ENCODE data around the gene KDM4B. TPM values are rescaled to one million over a fixed set of nuclear protein-coding genes. Genes with fewer than 3 reads are reported as not detected.

KDM4B gene
- total and polyA plus RNA-seq, 3 experiments from 2014 or later = 14.6 to 16.0 (median 14.6) TPM

DNA sequence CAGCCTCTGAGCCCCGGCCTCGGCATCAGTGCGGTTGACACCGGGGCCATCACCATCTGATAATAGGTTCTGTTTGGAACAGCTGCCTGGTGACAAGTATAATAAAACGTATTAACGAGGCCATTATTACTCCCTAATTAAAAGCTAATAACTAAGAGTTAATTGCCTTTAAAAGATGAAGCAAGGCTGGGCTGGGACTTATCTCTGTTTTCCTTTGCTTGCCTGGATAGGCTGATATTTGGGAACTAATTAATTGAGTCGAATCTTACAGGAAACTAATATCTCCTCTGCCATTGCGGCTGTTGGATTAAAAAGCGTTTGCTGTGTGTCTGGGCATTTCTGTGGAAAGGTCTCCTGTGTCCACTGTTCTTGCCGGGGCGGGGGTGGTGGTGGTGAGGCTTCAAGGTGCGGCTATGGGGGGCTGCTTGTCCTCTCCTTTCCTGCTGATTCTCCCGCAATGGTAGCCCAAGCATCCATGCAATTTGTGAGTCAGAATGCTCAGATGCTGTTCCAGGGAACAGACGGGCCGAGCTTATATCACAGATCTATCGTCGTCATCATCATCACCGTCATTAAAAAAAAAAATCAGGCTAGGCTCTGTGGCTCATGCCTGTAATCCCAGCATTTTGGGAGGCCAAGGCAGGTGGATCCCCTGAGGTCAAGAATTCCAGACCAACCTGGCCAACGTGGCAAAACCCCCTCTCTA lies 209.0 kb downstream of the KDM4B start:
- Mint-ChIP-seq H3K4me1 (no peaks in the 10 kb centered on the region), H3K9me3 (no peaks in the 10 kb centered on the region), H3K36me3 (no peaks in the 10 kb centered on the region), H3K4me3 (peak overlapping the region in 1 of 7 donors; percentile 27), H3K27ac (no peak overlapping the region), H3K27me3 (peaks cover 3 to 8% of the 10 kb centered on the region in 2 donors)
- H3K4me3 ChIP-seq (ENCODE audit: low read length) = no peak overlapping the region
- no peaks in the 10 kb centered on the region for H3K9me3 ChIP-seq (ENCODE audit: low read length)
- no peak overlapping the region for H3K27ac ChIP-seq (ENCODE audit: low read depth, low read length)
- H3K36me3 ChIP-seq (ENCODE audit: insufficient read depth, low read length) = no peaks in the 10 kb centered on the region
- POLR2A ChIA-PET = no interaction called here
- CTCF ChIA-PET = interaction anchor here (0.5 to 1.1 kb wide), 2 partner anchors 24 kb away, joined by 3 read pairs; no protein-coding TSS in a partner anchor
- DNase-seq = no peak
- no peaks in the 10 kb centered on the region for H3K27me3 ChIP-seq (ENCODE audit: insufficient read depth, low read length, poor library complexity, severe bottlenecking)
- H3K4me1 ChIP-seq (ENCODE audit: insufficient read depth, low read length) = no peaks in the 10 kb centered on the region

- no peak overlapping the region for H3K27ac ChIP-seq (ENCODE audit: low read depth, low read length)
- no peaks in the 10 kb centered on the region for H3K36me3 ChIP-seq (ENCODE audit: insufficient read depth, low read length)
- CTCF ChIA-PET = interaction anchor here (1.1 kb wide), 1 partner anchor 23 kb away, joined by 3 read pairs; no protein-coding TSS in a partner anchor
- no peak overlapping the region for H3K4me3 ChIP-seq (ENCODE audit: low read length)
- no peaks in the 10 kb centered on the region for H3K4me1 ChIP-seq (ENCODE audit: insufficient read depth, low read length)
- Mint-ChIP-seq H3K36me3 (no peaks in the 10 kb centered on the region), H3K4me1 (no peaks in the 10 kb centered on the region), H3K27me3 (peaks cover 3 to 8% of the 10 kb centered on the region in 2 donors), H3K4me3 (no peak overlapping the region), H3K27ac (no peak overlapping the region), H3K9me3 (no peaks in the 10 kb centered on the region)
- no peaks in the 10 kb centered on the region for H3K27me3 ChIP-seq (ENCODE audit: insufficient read depth, low read length, poor library complexity, severe bottlenecking)
- no peak for DNase-seq
- POLR2A ChIA-PET = no interaction called here
- no peaks in the 10 kb centered on the region for H3K9me3 ChIP-seq (ENCODE audit: low read length)
Observed at GRCh38 chr19:5178841-5179240, 209.9 kb downstream of the KDM4B start.

GRCh38 chr19:5179256-5179655 lies 210.3 kb downstream of the KDM4B start:
- ChIA-PET POLR2A (interaction anchor here (0.6 kb wide), 1 partner anchor 20 kb away, joined by 3 read pairs; no protein-coding TSS in a partner anchor), CTCF (no interaction called here)

GRCh38 chr19:5181329-5181728 lies 212.4 kb downstream of the KDM4B start:
- Histone ChIP-seq H3K27me3 (ENCODE audit: insufficient read depth, low read length, poor library complexity, severe bottlenecking) (no peaks in the 10 kb centered on the region), H3K27ac (ENCODE audit: low read depth, low read length) (no peak overlapping the region), H3K9me3 (ENCODE audit: low read length) (no peaks in the 10 kb centered on the region), H3K36me3 (ENCODE audit: insufficient read depth, low read length) (no peaks in the 10 kb centered on the region), H3K4me3 (ENCODE audit: low read length) (no peak overlapping the region), H3K4me1 (ENCODE audit: insufficient read depth, low read length) (no peaks in the 10 kb centered on the region)
- Mint-ChIP-seq H3K27ac (no peak overlapping the region), H3K4me3 (no peak overlapping the region), H3K36me3 (no peaks in the 10 kb centered on the region), H3K9me3 (no peaks in the 10 kb centered on the region), H3K4me1 (no peaks in the 10 kb centered on the region), H3K27me3 (peaks cover 3 to 10% of the 10 kb centered on the region in 2 donors)
- no peak for DNase-seq
- CTCF ChIA-PET = no interaction called here
- POLR2A ChIA-PET = no interaction called here

More at GRCh38 chr19:5179256-5179655, 210.3 kb downstream of the KDM4B start:
- H3K4me3 Mint-ChIP-seq = no peak overlapping the region
- DNase-seq = no peak
- no peaks in the 10 kb centered on the region for H3K4me1 Mint-ChIP-seq
- no peak overlapping the region for H3K27ac Mint-ChIP-seq
- H3K27me3 ChIP-seq (ENCODE audit: insufficient read depth, low read length, poor library complexity, severe bottlenecking) = no peaks in the 10 kb centered on the region
- H3K4me3 ChIP-seq (ENCODE audit: low read length) = no peak overlapping the region
- no peak overlapping the region for H3K27ac ChIP-seq (ENCODE audit: low read depth, low read length)
- no peaks in the 10 kb centered on the region for H3K36me3 Mint-ChIP-seq
- no peaks in the 10 kb centered on the region for H3K9me3 ChIP-seq (ENCODE audit: low read length)
- no peaks in the 10 kb centered on the region for H3K9me3 Mint-ChIP-seq
- H3K36me3 ChIP-seq (ENCODE audit: insufficient read depth, low read length) = no peaks in the 10 kb centered on the region
- no peaks in the 10 kb centered on the region for H3K4me1 ChIP-seq (ENCODE audit: insufficient read depth, low read length)
- H3K27me3 Mint-ChIP-seq = peaks cover 3 to 8% of the 10 kb centered on the region in 2 donors

GRCh38 chr19:5182751-5183150 lies 213.8 kb downstream of the KDM4B start:
- H3K36me3 ChIP-seq (ENCODE audit: insufficient read depth, low read length) = no peaks in the 10 kb centered on the region
- H3K4me3 ChIP-seq (ENCODE audit: low read length) = no peak overlapping the region
- H3K27ac ChIP-seq (ENCODE audit: low read depth, low read length) = no peak overlapping the region
- no peaks in the 10 kb centered on the region for H3K9me3 ChIP-seq (ENCODE audit: low read length)
- Mint-ChIP-seq H3K4me3 (no peak overlapping the region), H3K27ac (no peak overlapping the region), H3K27me3 (peaks cover 7 to 10% of the 10 kb centered on the region in 2 donors), H3K36me3 (no peaks in the 10 kb centered on the region), H3K4me1 (no peaks in the 10 kb centered on the region), H3K9me3 (no peaks in the 10 kb centered on the region)
- DNase-seq = no peak
- ChIA-PET CTCF (no interaction called here), POLR2A (no interaction called here)
- no peaks in the 10 kb centered on the region for H3K27me3 ChIP-seq (ENCODE audit: insufficient read depth, low read length, poor library complexity, severe bottlenecking)
- no peaks in the 10 kb centered on the region for H3K4me1 ChIP-seq (ENCODE audit: insufficient read depth, low read length)

- H3K4me1 Mint-ChIP-seq = no peaks in the 10 kb centered on the region
- peaks cover 5 to 8% of the 10 kb centered on the region in 2 donors for H3K27me3 Mint-ChIP-seq
- H3K27me3 ChIP-seq (ENCODE audit: insufficient read depth, low read length, poor library complexity, severe bottlenecking) = no peaks in the 10 kb centered on the region
- no peaks in the 10 kb centered on the region for H3K9me3 Mint-ChIP-seq
- no peaks in the 10 kb centered on the region for H3K36me3 Mint-ChIP-seq
- H3K36me3 ChIP-seq (ENCODE audit: insufficient read depth, low read length) = no peaks in the 10 kb centered on the region
- no peak overlapping the region for H3K27ac ChIP-seq (ENCODE audit: low read depth, low read length)
- no peaks in the 10 kb centered on the region for H3K9me3 ChIP-seq (ENCODE audit: low read length)
- DNase-seq = no peak
- H3K4me3 ChIP-seq (ENCODE audit: low read length) = no peak overlapping the region
- H3K4me1 ChIP-seq (ENCODE audit: insufficient read depth, low read length) = no peaks in the 10 kb centered on the region
- no peak overlapping the region for H3K27ac Mint-ChIP-seq
- ChIA-PET POLR2A (no interaction called here), CTCF (no interaction called here)
- no peak overlapping the region for H3K4me3 Mint-ChIP-seq
Observed at GRCh38 chr19:5183616-5184015, 214.7 kb downstream of the KDM4B start.

DNA sequence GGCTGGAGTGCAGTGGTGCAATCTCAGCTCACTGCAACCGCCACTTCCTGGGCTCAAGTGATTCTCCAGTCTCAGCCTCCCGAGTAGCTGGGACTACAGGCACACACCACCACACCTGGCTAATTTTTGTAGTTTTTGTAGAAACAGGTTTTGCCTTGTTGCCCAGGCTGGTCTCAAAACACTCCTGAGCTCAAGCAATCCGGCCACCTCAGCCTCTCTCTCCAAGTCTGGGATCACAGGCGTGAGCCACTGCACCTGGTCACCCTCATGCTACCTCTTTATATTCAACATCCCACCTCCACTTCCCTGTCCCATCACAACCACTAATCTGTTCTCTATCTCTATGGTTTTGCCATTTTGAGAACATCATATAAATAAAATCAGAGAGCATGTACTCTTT lies 216.0 kb downstream of the KDM4B start:
- H3K4me3 Mint-ChIP-seq = no peak overlapping the region
- no peaks in the 10 kb centered on the region for H3K9me3 Mint-ChIP-seq
- no peaks in the 10 kb centered on the region for H3K4me1 ChIP-seq (ENCODE audit: insufficient read depth, low read length)
- H3K4me3 ChIP-seq (ENCODE audit: low read length) = no peak overlapping the region
- H3K36me3 Mint-ChIP-seq = no peaks in the 10 kb centered on the region
- DNase-seq = no peak
- H3K4me1 Mint-ChIP-seq = no peaks in the 10 kb centered on the region
- H3K27ac Mint-ChIP-seq = no peak overlapping the region
- H3K36me3 ChIP-seq (ENCODE audit: insufficient read depth, low read length) = no peaks in the 10 kb centered on the region
- POLR2A ChIA-PET = no interaction called here
- no peak overlapping the region for H3K27ac ChIP-seq (ENCODE audit: low read depth, low read length)
- peaks cover 5 to 12% of the 10 kb centered on the region in 2 donors for H3K27me3 Mint-ChIP-seq
- no peaks in the 10 kb centered on the region for H3K27me3 ChIP-seq (ENCODE audit: insufficient read depth, low read length, poor library complexity, severe bottlenecking)
- CTCF ChIA-PET = no interaction called here
- no peaks in the 10 kb centered on the region for H3K9me3 ChIP-seq (ENCODE audit: low read length)

GRCh38 chr19:5186293-5187050 lies 217.6 kb downstream of the KDM4B start:
- no peaks in the 10 kb centered on the region for H3K9me3 ChIP-seq (ENCODE audit: low read length)
- Mint-ChIP-seq H3K36me3 (no peaks in the 10 kb centered on the region), H3K4me1 (no peaks in the 10 kb centered on the region), H3K27me3 (peaks cover 8 to 12% of the 10 kb centered on the region in 2 donors), H3K9me3 (peaks cover 0 to 3% (median 0%) of the 10 kb centered on the region in 5 donors), H3K4me3 (no peak overlapping the region), H3K27ac (no peak overlapping the region)
- no peaks in the 10 kb centered on the region for H3K36me3 ChIP-seq (ENCODE audit: insufficient read depth, low read length)
- no peak overlapping the region for H3K4me3 ChIP-seq (ENCODE audit: low read length)
- no peak overlapping the region for H3K27ac ChIP-seq (ENCODE audit: low read depth, low read length)
- DNase-seq = no peak
- no peaks in the 10 kb centered on the region for H3K27me3 ChIP-seq (ENCODE audit: insufficient read depth, low read length, poor library complexity, severe bottlenecking)
- ChIA-PET POLR2A (no interaction called here), CTCF (no interaction called here)
- no peaks in the 10 kb centered on the region for H3K4me1 ChIP-seq (ENCODE audit: insufficient read depth, low read length)
